Skeletal muscle satellite cell (primary cell): ENCODE results near the gene GPR25. TPM values are rescaled to one million over a fixed set of nuclear protein-coding genes. Genes with fewer than 3 reads are reported as not detected.

Experiments
- H3K27me3 ChIP-seq: 2 replicates; pipeline ENCODE4 v1.7.0; 2013; ENCODE audit warnings: low read length; ENCODE audit not compliant: control insufficient read depth, insufficient read depth
- H3K36me3 ChIP-seq: 2 replicates; pipeline ENCODE4 v1.7.0; 2013; ENCODE audit warnings: mild to moderate bottlenecking, control low read depth, low read length; ENCODE audit not compliant: insufficient read depth
- H3K4me1 ChIP-seq: 2 replicates; pipeline ENCODE4 v1.7.0; 2013; ENCODE audit warnings: low read length; ENCODE audit not compliant: control insufficient read depth, insufficient read depth
- H3K4me2 ChIP-seq: 2 replicates; pipeline ENCODE4 v1.7.0; 2013; ENCODE audit warnings: mild to moderate bottlenecking, low read length
- H3K4me3 ChIP-seq: 2 replicates; pipeline ENCODE4 v1.7.0; 2013; ENCODE audit warnings: low read length
- H3K9ac ChIP-seq: 2 replicates; pipeline ENCODE4 v1.7.0; 2013; ENCODE audit warnings: mild to moderate bottlenecking, low read depth, low read length, moderate library complexity
- H3K9me3 ChIP-seq: replicated peaks from 2 replicates; pipeline ENCODE4 v1.7.0; 2013; ENCODE audit warnings: mild to moderate bottlenecking, control low read depth, low read length
- total RNA-seq: library from RNA; depleted of rRNA; stranded (reverse); fragments of >200 nt; gene quantifications from 2 replicates; pipeline ENCODE4 v1.2.3, GENCODE V29; 2012; rRNA removed

Gene GPR25
- not detected in 2 replicates for total RNA-seq

DNA sequence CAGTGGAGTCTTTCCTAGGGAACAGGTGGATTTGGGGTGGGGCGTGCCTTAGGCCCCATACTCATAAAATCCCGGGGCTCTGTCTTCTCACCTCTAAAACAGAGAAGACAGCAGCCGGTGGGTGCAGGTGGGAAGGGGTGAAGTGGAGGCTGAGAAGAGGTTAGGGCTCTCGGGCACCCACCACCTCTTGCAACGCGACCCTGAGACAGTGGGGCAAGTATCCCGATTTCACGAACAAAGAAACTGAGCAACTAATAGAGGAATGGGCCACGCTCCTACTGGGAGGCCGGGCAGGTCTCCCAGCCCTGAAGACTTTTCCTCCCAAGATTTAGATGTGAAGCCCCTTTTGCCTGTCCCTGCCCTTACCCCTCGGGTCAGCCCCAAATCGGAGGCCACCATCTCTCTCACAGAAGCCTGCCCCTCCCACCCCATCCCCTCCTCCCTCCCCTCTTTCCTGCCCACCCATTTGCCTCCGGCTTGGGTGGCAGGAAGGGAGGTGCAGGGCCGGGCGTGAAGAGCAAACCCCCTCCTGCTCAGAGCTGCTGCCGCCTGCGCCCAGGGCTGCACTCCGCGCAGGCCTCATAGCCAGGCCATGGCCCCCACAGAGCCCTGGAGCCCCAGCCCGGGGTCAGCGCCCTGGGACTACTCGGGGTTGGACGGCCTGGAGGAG is at the start of gene GPR25:
GPR25 (plus strand) TSS at position 536 of the 670 bp plus-strand sequence; CDS start at position 593, 57 bp downstream.
- H3K36me3 ChIP-seq = no peaks in the 10 kb centered on the region

GRCh38 chr1:200831091-200831490 is 41.7 kb upstream of the GPR25 start:
- no peaks in the 10 kb centered on the region for H3K9me3 ChIP-seq
- H3K9ac ChIP-seq = no peak overlapping the region
- peaks cover 12% of the 10 kb centered on the region for H3K36me3 ChIP-seq
- no peaks in the 10 kb centered on the region for H3K27me3 ChIP-seq
- no peak overlapping the region for H3K4me3 ChIP-seq
- H3K4me2 ChIP-seq = no peak overlapping the region
- H3K4me1 ChIP-seq = peaks cover 9% of the 10 kb centered on the region

More for the DNA sequence above, at the start of gene GPR25:
- Histone ChIP-seq H3K4me2 (peak within 1 kb of the TSS; percentile 86), H3K4me1 (peaks cover 8% of the 10 kb centered on the region), H3K9ac (no peak within 1 kb of the TSS), H3K9me3 (no peaks in the 10 kb centered on the region), H3K4me3 (peak within 1 kb of the TSS; percentile 55), H3K27me3 (peaks cover 71% of the 10 kb centered on the region)

DNA sequence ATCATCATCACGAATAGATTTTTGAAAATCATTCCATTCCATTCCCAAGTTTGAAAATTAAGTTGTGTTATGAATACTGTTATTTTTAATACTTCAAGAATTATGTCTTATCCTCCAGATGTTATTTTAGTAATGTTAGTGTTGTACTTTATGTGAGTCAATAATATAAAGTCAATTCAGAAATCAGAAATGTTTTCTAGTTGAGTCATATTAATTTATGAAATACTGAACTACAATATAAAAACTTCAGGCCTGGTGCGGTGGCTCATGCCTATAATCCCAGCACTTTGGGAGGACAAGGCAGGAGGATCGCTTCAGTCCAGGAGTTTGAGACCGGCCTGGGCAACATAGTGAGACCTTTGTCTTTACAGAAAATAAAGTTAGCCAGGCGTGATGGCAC is 38.4 kb upstream of the GPR25 start:
- Histone ChIP-seq H3K27me3 (no peaks in the 10 kb centered on the region), H3K4me2 (no peak overlapping the region), H3K4me1 (peaks cover 21% of the 10 kb centered on the region), H3K36me3 (peaks cover 16% of the 10 kb centered on the region), H3K4me3 (no peak overlapping the region), H3K9ac (no peak overlapping the region), H3K9me3 (no peaks in the 10 kb centered on the region)

GRCh38 chr1:200836213-200836612 is 36.6 kb upstream of the GPR25 start:
- Histone ChIP-seq H3K4me2 (no peak overlapping the region), H3K36me3 (peaks cover 16% of the 10 kb centered on the region), H3K4me3 (no peak overlapping the region), H3K9me3 (no peaks in the 10 kb centered on the region), H3K4me1 (peaks cover 21% of the 10 kb centered on the region), H3K27me3 (no peaks in the 10 kb centered on the region), H3K9ac (no peak overlapping the region)

GRCh38 chr1:200837931-200838571 is 34.7 kb upstream of the GPR25 start:
- H3K4me3 ChIP-seq = no peak overlapping the region
- peak overlapping the region; percentile 10 for H3K9ac ChIP-seq
- H3K9me3 ChIP-seq = no peaks in the 10 kb centered on the region
- H3K36me3 ChIP-seq = peaks cover 18% of the 10 kb centered on the region
- H3K4me2 ChIP-seq = no peak overlapping the region
- H3K27me3 ChIP-seq = no peaks in the 10 kb centered on the region
- peaks cover 21% of the 10 kb centered on the region for H3K4me1 ChIP-seq

DNA sequence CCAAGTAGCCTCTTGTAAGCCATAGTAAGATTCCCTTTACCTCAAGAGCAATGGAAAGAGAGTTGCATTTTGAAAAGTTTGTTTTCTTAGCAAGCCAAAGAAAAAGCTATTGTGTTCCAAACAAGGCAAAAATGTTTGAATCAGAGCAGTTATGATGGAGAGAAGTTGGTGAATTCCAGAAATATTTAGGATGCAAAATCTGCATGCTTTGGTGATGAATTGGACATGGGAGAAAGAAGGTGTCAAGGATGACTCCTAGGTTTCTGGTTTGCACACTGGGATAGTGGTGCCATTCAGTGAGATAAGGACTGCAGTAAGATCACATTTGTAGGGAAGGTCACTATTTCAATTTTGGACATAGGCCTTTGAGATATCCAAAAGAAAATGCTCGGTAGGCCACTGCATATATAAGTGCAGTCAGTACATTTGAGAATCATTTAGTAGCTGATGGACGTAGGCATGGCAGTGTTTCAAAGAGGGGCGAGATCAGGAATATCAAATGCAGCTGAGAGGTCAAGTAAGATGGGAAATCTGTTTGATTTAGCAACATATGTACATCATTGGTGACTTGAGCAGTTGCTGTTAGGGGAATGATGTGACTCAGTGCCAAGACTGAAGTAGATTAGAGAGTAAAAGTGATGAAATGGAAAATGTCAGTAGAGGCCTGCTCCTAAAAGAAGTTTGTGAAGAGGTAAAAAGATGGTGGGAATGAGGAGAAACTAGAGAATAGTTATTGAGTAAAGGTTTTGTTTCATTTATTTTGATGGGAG is 33.9 kb upstream of the GPR25 start:
- Histone ChIP-seq H3K4me1 (peaks cover 21% of the 10 kb centered on the region), H3K9ac (peak overlapping the region; percentile 10), H3K36me3 (peaks cover 18% of the 10 kb centered on the region), H3K27me3 (no peaks in the 10 kb centered on the region), H3K4me2 (no peak overlapping the region), H3K4me3 (no peak overlapping the region), H3K9me3 (no peaks in the 10 kb centered on the region)

- H3K4me1 ChIP-seq = no peaks in the 10 kb centered on the region
- no peak overlapping the region for H3K4me2 ChIP-seq
- peaks cover 52% of the 10 kb centered on the region for H3K36me3 ChIP-seq
Observed at GRCh38 chr1:200845360-200845759, 27.4 kb upstream of the GPR25 start.

GRCh38 chr1:200846398-200846797 is 26.4 kb upstream of the GPR25 start:
- H3K4me2 ChIP-seq = no peak overlapping the region
- H3K9me3 ChIP-seq = no peaks in the 10 kb centered on the region
- peaks cover 60% of the 10 kb centered on the region for H3K36me3 ChIP-seq
- H3K9ac ChIP-seq = no peak overlapping the region
- no peak overlapping the region for H3K4me3 ChIP-seq
- H3K4me1 ChIP-seq = no peaks in the 10 kb centered on the region
- no peaks in the 10 kb centered on the region for H3K27me3 ChIP-seq

More at GRCh38 chr1:200845360-200845759, 27.4 kb upstream of the GPR25 start:
- Histone ChIP-seq H3K27me3 (no peaks in the 10 kb centered on the region), H3K9ac (no peak overlapping the region), H3K4me3 (no peak overlapping the region), H3K9me3 (no peaks in the 10 kb centered on the region)

- Histone ChIP-seq H3K27me3 (no peaks in the 10 kb centered on the region), H3K4me2 (no peak overlapping the region), H3K36me3 (peaks cover 76% of the 10 kb centered on the region), H3K9me3 (no peaks in the 10 kb centered on the region), H3K4me3 (no peak overlapping the region), H3K9ac (no peak overlapping the region), H3K4me1 (no peaks in the 10 kb centered on the region)
Observed at GRCh38 chr1:200849430-200849829, 23.4 kb upstream of the GPR25 start.

DNA sequence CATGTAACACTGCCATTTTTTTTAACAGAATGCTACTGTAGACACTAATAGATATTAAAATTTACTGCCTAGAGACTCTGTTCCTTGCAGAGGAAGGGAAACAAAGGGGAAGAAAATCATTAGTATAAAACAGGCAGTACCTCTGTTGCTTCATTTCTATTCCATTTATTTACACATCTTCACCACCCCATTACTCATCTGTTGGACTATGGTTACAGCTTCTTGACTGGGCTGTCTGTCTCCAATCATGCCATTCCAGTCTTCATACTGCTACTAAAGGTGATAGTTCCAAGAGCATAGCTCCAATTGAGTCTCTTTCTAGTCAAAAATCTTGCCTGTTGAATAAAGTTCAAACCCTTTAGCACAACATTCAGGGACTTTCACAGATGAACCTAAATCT is 22.2 kb upstream of the GPR25 start:
- Histone ChIP-seq H3K4me2 (no peak overlapping the region), H3K27me3 (no peaks in the 10 kb centered on the region), H3K4me3 (no peak overlapping the region), H3K4me1 (no peaks in the 10 kb centered on the region), H3K9me3 (no peaks in the 10 kb centered on the region), H3K9ac (no peak overlapping the region), H3K36me3 (peaks cover 77% of the 10 kb centered on the region)

GRCh38 chr1:200856716-200857357 is 15.9 kb upstream of the GPR25 start:
- Histone ChIP-seq H3K36me3 (peaks cover 64% of the 10 kb centered on the region), H3K9ac (no peak overlapping the region), H3K4me3 (no peak overlapping the region), H3K9me3 (no peaks in the 10 kb centered on the region), H3K4me1 (peaks cover 11% of the 10 kb centered on the region), H3K27me3 (no peaks in the 10 kb centered on the region), H3K4me2 (no peak overlapping the region)
